ENCODE measurements around the gene LAMA2.

The LAMA2 gene

DNA sequence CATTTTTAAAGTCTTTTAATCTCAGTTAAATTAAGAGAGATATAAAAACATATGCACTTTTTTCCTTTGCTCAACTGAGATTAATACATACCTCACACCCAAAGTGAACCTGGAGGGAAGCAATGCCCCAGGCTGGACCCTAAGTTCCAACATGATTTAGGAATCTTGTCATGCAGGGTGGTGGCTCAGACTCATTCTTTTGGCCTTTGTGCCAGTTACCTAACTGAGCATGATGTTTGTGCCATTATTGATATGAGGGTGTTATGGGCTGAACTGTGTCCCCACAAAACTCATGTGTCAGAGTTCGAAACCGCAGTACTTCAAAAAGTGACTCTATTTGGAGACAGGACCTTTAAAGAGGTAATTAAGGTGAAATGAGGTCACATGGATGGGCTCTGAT lies 639.0 kb downstream of the LAMA2 start:
- no peaks in the 10 kb centered on the region for H3K79me2 ChIP-seq (ENCODE audit: insufficient read depth, low read length)
- H4K20me1 ChIP-seq (ENCODE audit: insufficient read depth, low read length), result no peaks in the 10 kb centered on the region
- H3K27me3 ChIP-seq (ENCODE audit: insufficient read depth, low read length), result no peaks in the 10 kb centered on the region
- H3K4me1 ChIP-seq (ENCODE audit: insufficient read depth, low read length, severe bottlenecking), result no peaks in the 10 kb centered on the region
- TF ChIP-seq EZH2 (IDR thresholded peaks at IDR 0.05; ENCODE audit: borderline replicate concordance, low read length), result no peak
- TF ChIP-seq, protein P1, sequence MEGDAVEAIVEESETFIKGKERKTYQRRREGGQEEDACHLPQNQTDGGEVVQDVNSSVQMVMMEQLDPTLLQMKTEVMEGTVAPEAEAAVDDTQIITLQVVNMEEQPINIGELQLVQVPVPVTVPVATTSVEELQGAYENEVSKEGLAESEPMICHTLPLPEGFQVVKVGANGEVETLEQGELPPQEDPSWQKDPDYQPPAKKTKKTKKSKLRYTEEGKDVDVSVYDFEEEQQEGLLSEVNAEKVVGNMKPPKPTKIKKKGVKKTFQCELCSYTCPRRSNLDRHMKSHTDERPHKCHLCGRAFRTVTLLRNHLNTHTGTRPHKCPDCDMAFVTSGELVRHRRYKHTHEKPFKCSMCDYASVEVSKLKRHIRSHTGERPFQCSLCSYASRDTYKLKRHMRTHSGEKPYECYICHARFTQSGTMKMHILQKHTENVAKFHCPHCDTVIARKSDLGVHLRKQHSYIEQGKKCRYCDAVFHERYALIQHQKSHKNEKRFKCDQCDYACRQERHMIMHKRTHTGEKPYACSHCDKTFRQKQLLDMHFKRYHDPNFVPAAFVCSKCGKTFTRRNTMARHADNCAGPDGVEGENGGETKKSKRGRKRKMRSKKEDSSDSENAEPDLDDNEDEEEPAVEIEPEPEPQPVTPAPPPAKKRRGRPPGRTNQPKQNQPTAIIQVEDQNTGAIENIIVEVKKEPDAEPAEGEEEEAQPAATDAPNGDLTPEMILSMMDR (IDR thresholded peaks at IDR 0.05; ENCODE audit: low read length), result no peak
- no peaks in the 10 kb centered on the region for H3K9me3 ChIP-seq (ENCODE audit: low read length)
- H3K4me2 ChIP-seq (ENCODE audit: low read length), result no peak overlapping the region
- H3K27ac ChIP-seq (ENCODE audit: low read depth, low read length, poor library complexity, severe bottlenecking), result no peak overlapping the region
- no peaks in the 10 kb centered on the region for H3F3A ChIP-seq (ENCODE audit: insufficient read depth, low read length)
- no peaks in the 10 kb centered on the region for H3K36me3 ChIP-seq (ENCODE audit: insufficient read depth, low read length)
- H3K9ac ChIP-seq (ENCODE audit: low read length), result no peak overlapping the region
- no peaks in the 10 kb centered on the region for H3K9me2 ChIP-seq (ENCODE audit: low read depth, low read length)
- H2AFZ ChIP-seq (ENCODE audit: low read length), result no peak overlapping the region
- no peak overlapping the region for H3K4me3 ChIP-seq (ENCODE audit: low read depth, low read length, poor library complexity, severe bottlenecking)

DNA sequence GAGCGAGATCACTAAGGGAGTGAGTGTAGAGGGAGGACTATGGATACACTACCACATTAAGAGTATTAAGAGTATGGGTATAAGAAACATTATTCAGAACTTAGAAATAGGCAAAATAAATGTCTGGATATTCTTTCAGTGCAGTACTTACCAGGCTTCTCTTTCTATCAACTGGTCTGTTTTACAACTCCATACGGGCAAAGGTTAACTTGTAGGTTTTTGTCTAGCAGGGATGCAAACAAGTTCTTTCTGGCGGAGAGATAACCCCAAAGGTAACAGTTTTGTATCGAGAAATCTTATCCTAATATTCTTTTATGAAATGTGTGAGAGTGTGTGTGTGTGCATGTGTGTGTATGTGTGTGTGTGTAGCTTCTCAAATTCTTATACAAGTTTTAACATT lies 640.9 kb downstream of the LAMA2 start:
- TF ChIP-seq, protein P1 (IDR thresholded peaks at IDR 0.05; ENCODE audit: low read length), result no peak
- no peak for TF ChIP-seq EZH2 (IDR thresholded peaks at IDR 0.05; ENCODE audit: borderline replicate concordance, low read length)
- Histone ChIP-seq H2AFZ (ENCODE audit: low read length) (no peak overlapping the region), H3K36me3 (ENCODE audit: insufficient read depth, low read length) (no peaks in the 10 kb centered on the region)

DNA sequence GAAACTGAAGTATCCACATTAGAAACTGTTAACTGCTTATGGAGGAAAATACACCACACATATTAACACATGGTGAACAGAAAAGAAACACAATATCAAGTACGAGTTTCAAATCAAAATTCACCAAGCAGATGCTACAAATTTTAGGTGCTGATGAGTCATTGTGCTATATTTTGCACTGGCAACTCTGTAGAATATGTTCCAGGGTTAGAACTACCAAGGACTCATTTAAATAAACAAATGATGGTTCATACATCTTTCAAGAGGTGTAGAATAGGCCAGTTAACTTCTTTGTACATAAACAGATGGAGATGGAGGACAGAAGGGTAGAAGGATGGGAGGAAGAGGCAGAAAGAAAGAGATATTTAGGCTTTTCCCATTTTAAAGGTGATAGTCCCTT lies 642.1 kb downstream of the LAMA2 start:
- Histone ChIP-seq H3K79me2 (ENCODE audit: insufficient read depth, low read length) (no peaks in the 10 kb centered on the region), H3K9me3 (ENCODE audit: low read length) (no peaks in the 10 kb centered on the region), H3K4me2 (ENCODE audit: low read length) (no peak overlapping the region), H3K27me3 (ENCODE audit: insufficient read depth, low read length) (no peaks in the 10 kb centered on the region), H3K9me2 (ENCODE audit: low read depth, low read length) (no peaks in the 10 kb centered on the region), H3F3A (ENCODE audit: insufficient read depth, low read length) (no peaks in the 10 kb centered on the region), H3K9ac (ENCODE audit: low read length) (no peak overlapping the region), H3K27ac (ENCODE audit: low read depth, low read length, poor library complexity, severe bottlenecking) (no peak overlapping the region), H3K4me3 (ENCODE audit: low read depth, low read length, poor library complexity, severe bottlenecking) (no peak overlapping the region), H3K36me3 (ENCODE audit: insufficient read depth, low read length) (no peaks in the 10 kb centered on the region), H3K4me1 (ENCODE audit: insufficient read depth, low read length, severe bottlenecking) (no peaks in the 10 kb centered on the region), H2AFZ (ENCODE audit: low read length) (no peak overlapping the region), H4K20me1 (ENCODE audit: insufficient read depth, low read length) (no peaks in the 10 kb centered on the region)
- TF ChIP-seq, protein P1 (IDR thresholded peaks at IDR 0.05; ENCODE audit: low read length), result no peak
- TF ChIP-seq EZH2 (IDR thresholded peaks at IDR 0.05; ENCODE audit: borderline replicate concordance, low read length), result no peak

More for the DNA sequence above, 640.9 kb downstream of the LAMA2 start:
- Histone ChIP-seq H3F3A (ENCODE audit: insufficient read depth, low read length) (no peaks in the 10 kb centered on the region), H3K4me2 (ENCODE audit: low read length) (no peak overlapping the region), H3K9me2 (ENCODE audit: low read depth, low read length) (no peaks in the 10 kb centered on the region), H3K27ac (ENCODE audit: low read depth, low read length, poor library complexity, severe bottlenecking) (no peak overlapping the region), H3K4me3 (ENCODE audit: low read depth, low read length, poor library complexity, severe bottlenecking) (no peak overlapping the region), H3K27me3 (ENCODE audit: insufficient read depth, low read length) (no peaks in the 10 kb centered on the region), H3K9me3 (ENCODE audit: low read length) (no peaks in the 10 kb centered on the region), H3K9ac (ENCODE audit: low read length) (no peak overlapping the region), H4K20me1 (ENCODE audit: insufficient read depth, low read length) (no peaks in the 10 kb centered on the region), H3K79me2 (ENCODE audit: insufficient read depth, low read length) (no peaks in the 10 kb centered on the region), H3K4me1 (ENCODE audit: insufficient read depth, low read length, severe bottlenecking) (no peaks in the 10 kb centered on the region)
